Left lung (tissue), 10 donors: Measurements from ENCODE around the gene ZFHX3. TPM values are rescaled to one million over a fixed set of nuclear protein-coding genes. Genes with fewer than 3 reads are reported as not detected.

ENCODE experiments used
- ATAC-seq: fragments of 200-7000 bp; cut with Tn5 transposase; one replicate; pipeline ENCODE4 v1.9.1; 2020; ENCODE audit warnings: moderate library complexity
- DNase-seq, 4 donors: peaks; one replicate each; pipeline ENCODE4 v3.0.0-alpha.2; 2013 to 2020
- H3K27ac ChIP-seq, 2 donors: fragments of 200-600 bp; sonication (generic) in 1 of 2; one replicate each; pipeline versions ENCODE4 v1.5.0 to v1.8.0; 2020 to 2021
- H3K27me3 ChIP-seq, 2 donors: fragments of 200-600 bp; sonication (generic) in 1 of 2; one replicate each; pipeline versions ENCODE4 v1.5.0 to v1.8.0; 2020 to 2021
- H3K36me3 ChIP-seq, 2 donors: fragments of 200-600 bp; sonication (generic) in 1 of 2; one replicate each; pipeline versions ENCODE4 v1.5.0 to v1.8.0; 2020 to 2021
- H3K4me1 ChIP-seq, 2 donors: fragments of 200-600 bp; one replicate each; pipeline ENCODE4 v1.8.0; 2021
- H3K4me3 ChIP-seq, 2 donors: fragments of 200-600 bp; sonication (generic) in 1 of 2; one replicate each; pipeline versions ENCODE4 v1.5.0 to v1.8.0; 2020 to 2021; ENCODE audit warnings: mild to moderate bottlenecking in 1 of 2
- H3K9me3 ChIP-seq, 2 donors: fragments of 200-600 bp; sonication (generic) in 1 of 2; one replicate each; pipeline versions ENCODE4 v1.5.0 to v1.8.0; 2020 to 2021
- CTCF ChIP-seq, 2 donors: fragments of 200-600 bp; sonication (generic) in 1 of 2; IDR thresholded peaks; one replicate each; pipeline versions ENCODE4 v1.5.0 to v1.8.0; 2021; ENCODE audit warnings: antibody characterized with exemption in 2 of 2
- intact Hi-C, 2 donors: fragments of 100-400 bp; cut with DNase I; formaldehyde crosslinking; loops; one replicate each; pipeline versions ENCODE4 v1.11.2 to v1.14.2; 2022
- polyA plus RNA-seq, 6 donors: library from polyadenylated mRNA; unstranded; fragments of 120-200 nt; gene quantifications; one replicate each; pipeline ENCODE4 v1.2.1, GENCODE V29; 2013; ENCODE audit not compliant: insufficient read length in 6 of 6
- total RNA-seq, 2 donors: library from RNA; stranded (reverse); fragmentation: NEBNext Ultra II Directional; extraction: Animal tissue kit (Norgen Biotek cat#: 25700); gene quantifications; one replicate each; pipeline ENCODE4 v1.2.1, GENCODE V29; 2021
- donor health status: DM: no; HTN: yes; CAD: no.
- donor health status: DM: no; HTN: no; CAD: no.

The ZFHX3 gene
- total and polyA plus RNA-seq, 8 donors = 21.4 to 34.7 (median 32.2) TPM

GRCh38 chr16:73071131-73071940 lies 23.4 kb upstream of the ZFHX3 start:
- peaks cover 29 to 53% of the 10 kb centered on the region in 2 donors for H3K4me1 ChIP-seq
- H3K9me3 ChIP-seq = no peaks in the 10 kb centered on the region
- TF ChIP-seq CTCF (IDR thresholded peaks at IDR 0.05) = no peak
- DNase-seq (peak in 2 of 4 donors; percentile 61 to 82), ATAC-seq (peak; percentile 12)
- peak overlapping the region in 1 of 2 donors; percentile 20 for H3K4me3 ChIP-seq
- H3K27ac ChIP-seq = peak overlapping the region in 1 of 2 donors; percentile 17
- no peaks in the 10 kb centered on the region for H3K36me3 ChIP-seq
- H3K27me3 ChIP-seq = peaks cover 0 to 25% of the 10 kb centered on the region in 2 donors
- intact Hi-C loops = no loop called here

GRCh38 chr16:73069581-73070262 lies 21.8 kb upstream of the ZFHX3 start:
- Histone ChIP-seq H3K4me1 (peaks cover 35 to 64% of the 10 kb centered on the region in 2 donors), H3K9me3 (no peaks in the 10 kb centered on the region), H3K36me3 (no peaks in the 10 kb centered on the region), H3K27ac (peak overlapping the region; percentile 85 to 90), H3K4me3 (no peak overlapping the region), H3K27me3 (peaks cover 0 to 41% of the 10 kb centered on the region in 2 donors)
- intact Hi-C loops = loop anchor here in 1 of 2 donors (10.0 kb wide), 2 partner anchors 95 to 235 kb away; no protein-coding TSS in a partner anchor
- no peak for DNase-seq
- TF ChIP-seq CTCF (IDR thresholded peaks at IDR 0.05) = no peak
- no peak for ATAC-seq

GRCh38 chr16:73068541-73069401 lies 20.8 kb upstream of the ZFHX3 start:
- ATAC-seq (peak; percentile 82), DNase-seq (peak in 3 of 4 donors; percentile 87 to 88 (median 87))
- H3K4me3 ChIP-seq = no peak overlapping the region
- H3K9me3 ChIP-seq = no peaks in the 10 kb centered on the region
- H3K36me3 ChIP-seq = no peaks in the 10 kb centered on the region
- peaks cover 0 to 51% of the 10 kb centered on the region in 2 donors for H3K27me3 ChIP-seq
- peak overlapping the region; percentile 85 to 90 for H3K27ac ChIP-seq
- no peak for TF ChIP-seq CTCF (IDR thresholded peaks at IDR 0.05)
- peaks cover 35 to 67% of the 10 kb centered on the region in 2 donors for H3K4me1 ChIP-seq
- intact Hi-C loops = loop anchor here in 1 of 2 donors (10.0 kb wide), 2 partner anchors 96 to 234 kb away; no protein-coding TSS in a partner anchor

GRCh38 chr16:73067671-73068540 lies 20.0 kb upstream of the ZFHX3 start:
- TF ChIP-seq CTCF (IDR thresholded peaks at IDR 0.05) = no peak
- H3K27me3 ChIP-seq = peaks cover 4 to 59% of the 10 kb centered on the region in 2 donors
- H3K36me3 ChIP-seq = no peaks in the 10 kb centered on the region
- peaks cover 35 to 72% of the 10 kb centered on the region in 2 donors for H3K4me1 ChIP-seq
- intact Hi-C loops = loop anchor here in 1 of 2 donors (10.0 kb wide), 2 partner anchors 97 to 233 kb away; no protein-coding TSS in a partner anchor
- no peaks in the 10 kb centered on the region for H3K9me3 ChIP-seq
- ATAC-seq (no peak), DNase-seq (no peak)
- no peak overlapping the region for H3K4me3 ChIP-seq
- H3K27ac ChIP-seq = peak overlapping the region; percentile 85 to 90
